Endothelial cell of umbilical vein (primary cell): ENCODE measurements around the gene C10orf71. TPM values are rescaled to one million over a fixed set of nuclear protein-coding genes. Genes with fewer than 3 reads are reported as not detected.

Experiments
- BruUV-seq: library from RNA; stranded (reverse); fragments of 400-500 nt; replicated peaks from 2 replicates; lab custom pipeline; 2021; lab: Mats Ljungman, UMichigan
- CTCF ChIA-PET: fragments of 300-600, 350-600 bp; sonication (Branson Sonifier 250); formaldehyde crosslinking; loops from one replicate; lab custom pipeline; 2021; ENCODE audit warnings: antibody characterized with exemption, inconsistent platforms; lab: Charles Lee
- POLR2A ChIA-PET: fragments of 300-600, 350-600 bp; sonication (Branson Sonifier 250); formaldehyde crosslinking; loops from one replicate; lab custom pipeline; 2021; ENCODE audit warnings: antibody characterized with exemption, inconsistent platforms; lab: Charles Lee
- DNase-seq: peaks from one replicate; pipeline ENCODE4 v3.0.0-alpha.2; 2011; ENCODE audit warnings: low read depth, low spot score
- FAIRE-seq: peaks from 2 replicates; lab custom pipeline; 2011; peaks lifted over from hg19 to GRCh38; lab: Jason Lieb, UNC
- H2AFZ ChIP-seq: 2 replicates; pipeline ENCODE4 v1.6.0; 2012; ENCODE audit warnings: low read depth, low read length, control low read depth, inconsistent platforms
- H3K27ac ChIP-seq: 2 replicates; pipeline ENCODE4 v1.5.1; 2011; ENCODE audit warnings: low read depth, mild to moderate bottlenecking, control low read depth, low read length, moderate library complexity; ENCODE audit not compliant: insufficient read depth
- H3K27me3 ChIP-seq, 2 experiments: 2 replicates each; pipeline versions ENCODE4 v1.6.0 to v1.6.1; 2011; ENCODE audit warnings: low read length in 2 of 2, mixed read lengths in 1 of 2; ENCODE audit not compliant: control insufficient read depth in 2 of 2, insufficient read depth in 2 of 2
- H3K36me3 ChIP-seq, 2 experiments: 2 replicates in 1 of 2; 3 replicates in 1 of 2; pipeline ENCODE4 v1.5.1; 2011; ENCODE audit warnings: low read length in 2 of 2, mild to moderate bottlenecking in 1 of 2, moderate library complexity in 1 of 2; ENCODE audit not compliant: control insufficient read depth in 2 of 2, insufficient read depth in 2 of 2; ENCODE audit errors: extremely low read depth in 1 of 2
- H3K4me1 ChIP-seq: 3 replicates; pipeline ENCODE4 v1.5.1; 2011; ENCODE audit warnings: mild to moderate bottlenecking, low read length; ENCODE audit not compliant: control insufficient read depth, insufficient read depth; ENCODE audit errors: extremely low read depth
- H3K4me2 ChIP-seq: 2 replicates; pipeline ENCODE4 v1.6.1; 2011; ENCODE audit warnings: low read length, control low read depth, mixed read lengths; ENCODE audit not compliant: insufficient read depth
- H3K4me3 ChIP-seq, 3 experiments: fragments of 200-600 bp in 1 of 3; sonication (generic), shearing (Covaris generic) in 1 of 3; replicated peaks in 1 of 3; 2 replicates each; pipeline ENCODE4 v1.5.1; 2011 to 2016; ENCODE audit warnings: control low read depth in 3 of 3, low read length in 3 of 3, mild to moderate bottlenecking in 2 of 3, inconsistent platforms in 1 of 3, low read depth in 1 of 3, moderate library complexity in 1 of 3; ENCODE audit not compliant: insufficient read depth in 1 of 3
- H3K79me2 ChIP-seq: 2 replicates; pipeline ENCODE4 v1.6.0; 2012; ENCODE audit warnings: low read length, inconsistent platforms; ENCODE audit not compliant: control insufficient read depth, insufficient read depth
- H3K9ac ChIP-seq: replicated peaks from 2 replicates; pipeline ENCODE3; 2011; ENCODE audit warnings: low read length, control low read depth; ENCODE audit not compliant: insufficient read depth; ENCODE audit errors: extremely low read depth
- H3K9me1 ChIP-seq: replicated peaks from 3 replicates; pipeline ENCODE4 v1.6.0; 2011; ENCODE audit warnings: mild to moderate bottlenecking, low read length; ENCODE audit not compliant: control insufficient read depth, insufficient read depth; ENCODE audit errors: extremely low read depth
- H3K9me3 ChIP-seq: replicated peaks from 2 replicates; pipeline ENCODE4 v1.5.1; 2012; ENCODE audit warnings: low read length, inconsistent platforms; ENCODE audit not compliant: control insufficient read depth, insufficient read depth
- H4K20me1 ChIP-seq: replicated peaks from 2 replicates; pipeline ENCODE3; 2011; ENCODE audit warnings: mild to moderate bottlenecking, low read length; ENCODE audit not compliant: control insufficient read depth, insufficient read depth; ENCODE audit errors: extremely low read depth
- EZH2 ChIP-seq: IDR thresholded peaks from 2 replicates; pipeline ENCODE4 v1.6.1; 2012; ENCODE audit warnings: borderline replicate concordance, low read depth, mild to moderate bottlenecking, moderate library complexity, low read length, inconsistent platforms; ENCODE audit not compliant: severe bottlenecking
- FOS ChIP-seq: IDR thresholded peaks from 2 replicates; pipeline ENCODE4 v1.6.1; 2011; ENCODE audit warnings: mild to moderate bottlenecking, low read length, moderate library complexity, borderline replicate concordance; ENCODE audit not compliant: insufficient read depth
- GATA2 ChIP-seq: IDR thresholded peaks from 2 replicates; pipeline ENCODE4 v1.7.0; 2011; ENCODE audit warnings: low read depth, mild to moderate bottlenecking, moderate library complexity, mixed read lengths, low read length; ENCODE audit not compliant: insufficient read length, insufficient read depth
- JUN ChIP-seq: IDR thresholded peaks from 2 replicates; pipeline ENCODE4 v1.6.1; 2011; ENCODE audit warnings: borderline replicate concordance, low read depth; ENCODE audit not compliant: insufficient read length, insufficient read depth
- MYC ChIP-seq: IDR thresholded peaks from one replicate; pipeline ENCODE4 v1.6.1; 2011; ENCODE audit warnings: mild to moderate bottlenecking, low read depth, low read length
- POLR2A ChIP-seq: IDR thresholded peaks from 2 replicates; pipeline ENCODE4 v1.6.1; 2012; ENCODE audit warnings: low read depth, mild to moderate bottlenecking, control low read depth, low read length
- POLR2AphosphoS5 ChIP-seq: IDR thresholded peaks from 2 replicates; pipeline ENCODE4 v1.6.1; 2012; ENCODE audit warnings: low read depth, mild to moderate bottlenecking, control low read depth, low read length, moderate library complexity; ENCODE audit not compliant: insufficient read depth
- dilution Hi-C: fragments of 300-500 bp; cut with MboI; formaldehyde crosslinking; loops from one replicate; pipeline ENCODE4 v1.15.0; 2019; ENCODE audit warnings: low sequenced_read_pairs; ENCODE audit not compliant: extremely low pct_ligation_motif_present
- intact Hi-C: fragments of 100-400 bp; cut with micrococcal nuclease; formaldehyde crosslinking; loops from one replicate; pipeline ENCODE4 v1.10.0; 2022
- polyA plus RNA-seq, 4 experiments: library from polyadenylated mRNA; depleted of rRNA in 3 of 4; stranded (reverse) in 3 of 4; unstranded in 1 of 4; fragments of >200 nt; gene quantifications; 2 replicates each; pipeline versions ENCODE4 v1.2.1 to v1.2.3, GENCODE V29; 2011 to 2012; ENCODE audit warnings: missing spikeins in 1 of 4
- total RNA-seq: library from RNA; stranded (reverse); gene quantifications from 2 replicates; pipeline ENCODE4 v1.2.3, GENCODE V29; 2021
- TF ChIP-seq, protein P1 (sequence below): IDR thresholded peaks from 2 replicates; pipeline ENCODE4 v1.6.1; 2011; ENCODE audit not compliant: insufficient read depth, insufficient read length
- TF ChIP-seq, protein P2 (sequence below), 2 donors: IDR thresholded peaks; 1 replicate in 1 of 2; 2 replicates in 1 of 2; pipeline ENCODE4 v1.5.1; 2011; ENCODE audit warnings: low read length in 2 of 2, mild to moderate bottlenecking in 2 of 2, moderate library complexity in 2 of 2, control low read depth in 1 of 2, inconsistent platforms in 1 of 2, low read depth in 1 of 2; ENCODE audit not compliant: insufficient read depth in 1 of 2; ENCODE audit errors: extremely low read depth in 1 of 2

The C10orf71 gene
- total and polyA plus RNA-seq, 2 donors (not counting 3 experiments of a cell fraction or from before 2014, with no cell fraction given), result not detected

DNA sequence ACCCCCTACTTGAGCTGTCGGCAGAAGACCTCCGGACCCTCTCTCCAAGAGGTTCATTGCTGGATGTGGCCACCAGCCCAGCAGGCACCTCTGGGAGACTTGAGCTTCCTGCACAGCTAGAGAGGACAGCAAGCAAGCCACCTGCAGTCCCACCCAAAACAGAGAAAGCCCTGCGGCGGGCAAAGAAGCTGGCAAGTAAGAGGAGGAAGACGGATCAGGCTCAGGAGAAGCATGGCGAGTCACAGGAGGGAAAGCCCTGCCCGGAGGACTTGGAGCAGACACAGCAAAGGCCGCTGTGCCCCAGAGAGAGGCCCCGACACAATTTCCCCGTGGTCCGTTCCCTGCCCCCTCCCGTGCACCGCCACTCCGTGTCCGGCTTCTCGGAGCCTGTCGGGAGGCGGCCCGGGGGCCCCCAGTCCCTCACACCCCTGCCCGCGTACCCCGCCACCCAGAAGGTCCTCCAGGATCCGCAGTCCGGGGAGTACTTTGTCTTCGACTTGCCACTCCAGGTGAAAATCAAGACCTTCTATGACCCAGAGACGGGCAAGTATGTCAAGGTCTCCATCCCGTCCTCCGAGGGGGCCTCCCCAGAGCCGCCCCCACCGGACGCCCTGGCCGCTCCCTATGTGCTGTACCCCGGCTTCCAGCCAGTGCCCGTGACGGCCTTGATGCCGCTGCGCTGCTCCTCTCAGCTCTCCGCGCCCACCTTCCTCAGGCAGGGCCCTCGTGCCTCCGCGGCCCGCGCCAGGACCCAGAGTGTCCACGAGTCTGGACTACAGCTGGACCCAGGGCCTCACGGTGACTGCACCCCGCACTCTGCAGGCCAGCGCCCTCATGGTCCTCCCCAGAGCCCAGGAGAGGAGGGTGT, 27.2 kb downstream of the C10orf71 start:
- CTCF ChIA-PET, result no interaction called here

More for the DNA sequence above, 27.2 kb downstream of the C10orf71 start:
- Histone ChIP-seq H3K27me3 (no peaks in the 10 kb centered on the region), H2AFZ (no peak overlapping the region), H3K9me3 (no peaks in the 10 kb centered on the region), H3K27ac (no peak overlapping the region), H3K4me3 (no peak overlapping the region), H3K9ac (no peak overlapping the region), H3K4me1 (no peaks in the 10 kb centered on the region), H4K20me1 (no peaks in the 10 kb centered on the region), H3K36me3 (no peaks in the 10 kb centered on the region), H3K4me2 (no peak overlapping the region), H3K9me1 (no peaks in the 10 kb centered on the region), H3K79me2 (no peaks in the 10 kb centered on the region)
- no peak for FAIRE-seq
- POLR2A ChIA-PET, result no interaction called here
- intact Hi-C loops (no loop called here), dilution Hi-C loops (no loop called here)
- BruUV-seq, result no TSS peak
- no peak for DNase-seq
- TF ChIP-seq GATA2, result no peak
- no peak for TF ChIP-seq POLR2A
- no peak for TF ChIP-seq FOS
- no peak for TF ChIP-seq EZH2
- no peak for TF ChIP-seq MYC
- no peak for TF ChIP-seq JUN
- TF ChIP-seq, protein P1, sequence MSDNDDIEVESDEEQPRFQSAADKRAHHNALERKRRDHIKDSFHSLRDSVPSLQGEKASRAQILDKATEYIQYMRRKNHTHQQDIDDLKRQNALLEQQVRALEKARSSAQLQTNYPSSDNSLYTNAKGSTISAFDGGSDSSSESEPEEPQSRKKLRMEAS, result no peak
- TF ChIP-seq POLR2AphosphoS5, result no peak
- TF ChIP-seq, protein P2, sequence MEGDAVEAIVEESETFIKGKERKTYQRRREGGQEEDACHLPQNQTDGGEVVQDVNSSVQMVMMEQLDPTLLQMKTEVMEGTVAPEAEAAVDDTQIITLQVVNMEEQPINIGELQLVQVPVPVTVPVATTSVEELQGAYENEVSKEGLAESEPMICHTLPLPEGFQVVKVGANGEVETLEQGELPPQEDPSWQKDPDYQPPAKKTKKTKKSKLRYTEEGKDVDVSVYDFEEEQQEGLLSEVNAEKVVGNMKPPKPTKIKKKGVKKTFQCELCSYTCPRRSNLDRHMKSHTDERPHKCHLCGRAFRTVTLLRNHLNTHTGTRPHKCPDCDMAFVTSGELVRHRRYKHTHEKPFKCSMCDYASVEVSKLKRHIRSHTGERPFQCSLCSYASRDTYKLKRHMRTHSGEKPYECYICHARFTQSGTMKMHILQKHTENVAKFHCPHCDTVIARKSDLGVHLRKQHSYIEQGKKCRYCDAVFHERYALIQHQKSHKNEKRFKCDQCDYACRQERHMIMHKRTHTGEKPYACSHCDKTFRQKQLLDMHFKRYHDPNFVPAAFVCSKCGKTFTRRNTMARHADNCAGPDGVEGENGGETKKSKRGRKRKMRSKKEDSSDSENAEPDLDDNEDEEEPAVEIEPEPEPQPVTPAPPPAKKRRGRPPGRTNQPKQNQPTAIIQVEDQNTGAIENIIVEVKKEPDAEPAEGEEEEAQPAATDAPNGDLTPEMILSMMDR (IDR thresholded peaks at IDR 0.05; ENCODE audit: extremely low read depth in 1 of 2, insufficient read depth in 1 of 2, low read depth in 1 of 2, low read length in 2 of 2), result no peak
